Fibroblast of upper back skin (primary cell): ENCODE results near the gene TSC22D1.
"Not testable (repeated sequence)": the region's sequence is repeated elsewhere in the genome, so short reads cannot be mapped to it uniquely, and the experiment has no call there.

Source experiments
- DNase-seq: peaks from one replicate; pipeline ENCODE4 v3.0.0-alpha.2; 2013

TSC22D1 gene

DNA sequence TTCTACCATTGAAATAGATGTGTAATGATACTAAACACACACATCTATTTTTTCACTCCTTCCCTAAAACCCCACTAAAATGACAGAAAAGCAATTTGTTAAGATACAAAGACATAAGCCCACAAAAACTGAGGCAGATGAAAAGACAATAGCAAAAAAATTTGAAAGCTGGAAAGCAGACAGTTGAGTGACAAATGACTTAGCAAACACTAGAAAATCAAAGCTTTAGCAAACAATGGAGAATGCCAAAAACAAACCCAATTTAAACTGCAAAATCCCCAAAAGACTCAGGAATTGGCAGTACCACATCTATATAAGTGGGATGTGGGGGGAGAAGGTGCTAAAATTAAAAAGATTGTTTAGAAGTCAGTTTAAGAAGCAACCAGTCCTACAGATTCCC, 9.5 kb downstream of the TSC22D1 start:
- no peak for DNase-seq

DNA sequence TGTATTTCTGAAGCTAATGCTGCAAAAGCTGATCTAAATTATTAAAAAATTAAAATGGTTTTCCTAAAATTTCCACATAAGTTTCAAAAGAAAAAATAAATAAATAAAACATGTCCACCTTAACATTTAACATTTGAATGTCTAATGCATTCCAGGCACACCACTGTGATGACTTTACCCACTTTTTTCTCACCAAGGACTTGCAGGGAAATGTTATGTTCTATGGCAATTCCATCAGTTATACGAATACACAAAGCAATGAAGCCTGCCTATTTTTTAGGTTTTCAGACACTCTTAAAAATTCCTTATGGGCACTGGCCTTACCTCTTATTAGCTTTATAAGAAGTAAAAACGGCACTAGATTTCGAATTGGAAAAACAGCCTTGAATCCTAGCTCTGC, 10.2 kb downstream of the TSC22D1 start:
- DNase-seq = peak; percentile 28

DNA sequence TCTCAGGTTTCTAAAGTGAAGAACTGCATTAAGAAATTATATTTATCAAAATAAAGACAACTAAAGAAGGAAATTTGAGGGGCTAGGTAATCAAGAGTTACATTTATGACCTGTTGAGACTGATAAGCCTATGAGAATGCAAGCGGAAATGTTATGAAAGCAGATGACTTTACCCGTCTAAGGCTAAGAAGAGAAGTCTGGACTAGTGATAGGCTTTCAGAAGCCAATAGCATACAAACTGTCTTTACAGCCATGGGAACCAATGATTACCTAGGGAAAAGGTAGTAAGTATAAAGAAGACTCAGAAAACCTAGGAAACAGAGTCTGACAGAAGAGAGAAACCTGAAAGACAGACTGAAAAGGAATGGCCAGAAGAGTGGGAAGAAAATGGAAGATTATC, 11.2 kb downstream of the TSC22D1 start:
- DNase-seq = no peak

DNA sequence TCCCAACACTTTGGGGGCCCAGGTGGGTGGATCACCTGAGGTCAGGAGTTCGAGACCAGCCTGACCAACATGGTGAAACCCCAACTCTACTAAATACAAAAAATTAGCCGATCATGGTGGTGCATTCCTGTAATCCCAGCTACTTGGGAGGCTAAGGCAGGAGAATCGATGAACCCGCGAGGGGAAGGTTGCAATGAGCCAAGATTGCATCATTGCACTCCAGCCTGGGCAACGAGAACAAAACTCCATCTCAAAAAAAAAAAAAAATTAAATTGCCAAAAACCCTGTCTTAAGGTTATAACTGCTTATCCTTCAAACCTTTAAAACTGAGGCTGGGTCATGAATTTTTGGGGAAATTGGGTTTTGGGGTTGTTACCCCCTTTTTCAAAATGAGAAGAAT, 13.3 kb downstream of the TSC22D1 start:
- DNase-seq = not testable (repeated sequence)

DNA sequence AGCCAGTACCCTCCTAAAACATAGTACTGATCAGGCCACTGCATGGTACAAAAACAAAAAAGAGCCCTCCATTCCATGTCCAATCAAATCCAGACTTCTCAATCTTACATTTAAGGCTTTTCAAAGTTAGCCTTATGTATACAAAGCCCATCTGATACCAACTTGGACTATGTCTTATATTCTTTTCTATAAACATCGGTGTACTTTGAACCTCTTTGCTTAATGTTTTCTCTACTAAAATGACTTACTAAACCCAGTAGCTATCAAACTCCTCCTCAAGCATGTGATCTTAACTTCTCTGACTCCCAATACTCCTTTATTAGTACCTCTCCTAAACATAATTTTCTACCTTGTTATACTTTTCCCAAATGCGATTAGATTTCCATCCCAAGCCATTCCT, 14.8 kb downstream of the TSC22D1 start:
- DNase-seq = no peak

DNA sequence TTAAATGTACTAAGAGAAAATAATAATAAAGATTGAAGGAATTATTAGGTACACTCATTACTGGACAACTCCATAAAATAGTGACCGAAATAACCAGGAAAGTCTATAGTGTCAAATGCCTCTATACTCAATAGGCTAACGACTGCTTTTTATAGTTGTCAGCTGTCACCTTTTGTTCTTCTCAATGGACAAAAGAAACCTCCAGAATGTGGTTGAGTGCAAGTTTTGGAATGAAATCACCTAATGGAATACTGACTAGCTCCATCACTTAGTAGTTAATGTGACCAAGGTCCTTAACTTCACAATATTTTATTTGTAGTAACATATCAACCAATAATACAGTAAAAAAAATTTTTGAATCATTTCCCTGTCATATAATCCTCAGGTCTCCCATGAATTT, 18.1 kb downstream of the TSC22D1 start:
- no peak for DNase-seq

DNA sequence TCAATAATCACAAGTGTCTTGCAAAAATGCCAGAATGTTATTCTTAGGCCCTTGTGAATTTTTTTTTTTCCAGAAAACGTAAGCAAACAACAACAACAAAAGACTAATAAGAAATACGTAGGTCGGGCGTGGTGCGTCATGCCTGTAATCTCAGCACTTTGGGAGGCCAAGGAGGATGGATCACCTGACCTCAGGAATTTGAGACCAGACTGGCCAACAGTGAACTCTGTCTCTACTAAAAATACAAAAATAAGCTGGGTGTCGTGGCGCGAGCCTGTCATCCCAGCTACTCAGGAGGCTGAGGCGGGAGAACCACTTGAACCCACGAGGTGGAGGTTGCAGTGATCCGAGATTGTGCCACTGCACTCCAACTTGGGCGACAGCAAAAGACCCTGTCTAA, 20.9 kb downstream of the TSC22D1 start:
- DNase-seq = no peak

DNA sequence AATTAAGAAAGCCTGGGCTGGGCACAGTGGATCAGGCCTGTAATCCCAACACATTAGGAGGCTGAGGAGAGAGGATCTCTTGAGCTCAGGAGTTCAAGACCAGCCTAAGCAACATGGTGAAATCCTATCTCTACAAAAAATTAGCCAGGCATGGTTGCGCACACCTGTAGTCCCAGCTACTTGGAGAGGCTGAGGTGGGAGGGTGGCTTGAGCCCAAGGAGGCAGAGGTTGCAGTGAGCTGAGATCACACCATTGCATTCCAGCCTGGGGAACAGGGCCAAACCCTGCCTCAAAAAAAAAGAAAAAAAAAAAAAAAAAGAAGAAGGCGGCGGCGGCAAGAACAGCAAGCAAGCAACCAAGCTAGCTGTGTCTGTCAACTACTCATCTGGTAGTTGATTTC, 26.7 kb downstream of the TSC22D1 start:
- DNase-seq = peak; percentile 2

DNA sequence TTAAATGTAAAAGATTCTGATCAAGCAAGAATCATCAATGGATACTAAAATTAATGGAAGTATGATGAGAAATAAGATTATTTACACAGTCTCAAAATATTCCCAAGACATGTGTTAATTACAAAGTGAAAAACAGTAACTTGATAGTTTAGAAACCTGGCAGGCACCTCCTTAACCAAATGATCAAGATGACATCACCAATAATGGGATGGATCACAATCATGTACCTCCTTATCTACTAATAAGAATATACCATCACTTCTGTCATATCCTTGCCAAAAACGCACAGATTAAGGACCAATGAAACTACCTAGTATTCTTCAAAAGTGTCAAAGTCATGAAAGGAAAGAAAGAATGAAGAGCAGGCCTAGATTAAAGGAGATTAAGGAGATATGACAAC, 30.0 kb downstream of the TSC22D1 start:
- DNase-seq = no peak

DNA sequence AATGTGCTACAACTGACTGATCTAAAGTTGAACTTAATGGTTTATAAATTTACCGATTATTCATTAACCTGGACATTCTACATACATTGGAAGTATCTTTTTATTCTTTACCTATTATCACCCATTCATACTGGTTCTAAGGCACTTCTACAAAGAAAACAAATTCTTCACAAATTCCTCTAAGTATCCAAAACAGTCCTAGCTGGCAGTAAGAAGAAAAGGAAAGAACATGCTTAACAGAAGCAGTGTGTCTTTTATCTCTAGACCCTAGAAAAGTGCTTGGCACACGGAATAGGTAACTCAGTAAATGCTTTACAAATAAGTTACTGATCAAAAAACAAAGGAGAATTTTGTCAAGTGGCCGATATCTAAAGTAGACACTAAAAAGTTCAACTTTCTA, 32.8 kb downstream of the TSC22D1 start:
- DNase-seq = no peak

DNA sequence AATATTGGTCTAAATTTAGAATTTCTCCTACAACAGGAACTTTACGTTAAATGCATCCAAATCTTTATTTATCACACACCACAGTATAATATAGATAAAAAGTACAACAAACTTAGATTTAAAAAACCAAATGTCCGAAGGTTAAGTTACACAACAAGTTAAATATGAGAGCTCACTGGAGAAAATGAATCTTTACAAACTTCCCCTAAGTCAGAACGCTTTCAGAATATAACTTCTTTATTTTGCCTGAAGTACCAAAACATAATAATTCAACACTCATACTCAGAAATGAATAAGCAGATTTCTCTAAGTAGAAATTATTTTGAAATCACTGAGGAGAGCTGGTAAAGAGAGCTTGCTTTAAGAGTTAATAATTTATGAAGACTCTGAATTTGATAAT, 33.8 kb downstream of the TSC22D1 start:
- no peak for DNase-seq

DNA sequence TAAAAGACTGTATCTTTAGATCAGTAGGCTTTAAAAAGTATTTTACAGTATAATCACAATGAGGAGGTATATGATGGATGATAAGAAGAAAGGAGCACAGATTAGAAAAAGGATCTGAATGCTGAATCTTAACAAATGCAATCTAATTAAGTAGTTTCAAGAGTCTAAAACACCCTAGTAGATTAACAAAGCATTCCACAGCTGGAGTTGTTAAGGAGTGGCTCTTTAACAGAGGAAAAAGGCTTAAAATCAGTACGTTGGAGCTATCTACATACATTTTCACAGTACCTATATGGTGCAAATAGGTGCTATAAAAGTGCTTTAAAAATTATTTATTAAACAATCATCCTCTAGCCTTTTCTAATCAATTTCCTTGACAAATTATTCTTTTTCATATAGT, 34.5 kb downstream of the TSC22D1 start:
- no peak for DNase-seq

DNA sequence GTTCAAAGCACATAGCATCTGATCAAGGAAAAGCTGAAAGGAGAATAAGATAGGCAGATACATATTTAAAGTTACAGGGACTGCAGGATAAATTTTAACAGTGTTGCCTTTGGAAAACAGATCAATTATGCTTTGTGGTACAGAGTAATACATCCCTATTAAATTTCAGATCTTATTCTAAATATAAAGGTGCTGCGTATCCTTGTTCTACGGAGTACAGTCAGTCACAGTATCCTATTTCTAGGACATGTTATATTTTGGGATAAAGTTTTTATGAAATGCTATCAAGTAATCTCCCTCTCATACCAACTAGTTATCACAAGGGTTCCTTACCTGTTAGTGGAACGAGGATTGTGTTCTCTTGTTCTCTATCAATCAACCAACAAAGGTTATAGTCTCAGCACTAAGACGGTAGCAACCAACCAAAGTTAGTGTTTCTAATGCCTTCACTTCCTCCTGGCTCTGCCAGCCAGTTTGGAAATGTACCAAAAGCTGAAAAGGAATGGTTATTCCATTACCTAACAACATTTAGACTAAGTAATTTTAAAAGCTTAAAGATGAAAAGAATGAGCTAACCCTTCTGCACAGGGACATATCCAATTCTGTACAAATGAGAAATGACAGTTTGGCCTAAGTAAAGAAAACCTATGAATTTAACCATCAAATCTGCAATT, 35.2 kb downstream of the TSC22D1 start:
- DNase-seq = no peak

DNA sequence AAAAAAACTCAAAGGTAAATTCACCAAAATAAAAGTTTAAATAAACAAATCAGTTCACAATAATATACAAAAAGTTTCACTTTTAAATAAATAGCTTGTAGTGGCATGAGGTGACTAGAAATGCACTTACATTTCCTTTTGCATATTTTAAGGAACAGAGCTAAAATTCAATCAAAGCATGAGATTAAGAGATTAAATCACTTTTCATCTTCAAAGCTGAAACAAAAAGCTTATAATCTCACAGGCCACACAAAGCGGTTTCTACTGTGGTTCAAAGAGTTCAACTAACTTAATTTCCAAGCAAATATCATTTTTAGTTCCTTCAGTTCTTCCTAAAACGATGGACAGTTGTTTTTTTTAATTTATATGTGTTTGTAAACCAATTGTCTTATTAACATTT, 38.9 kb downstream of the TSC22D1 start:
- DNase-seq = no peak

DNA sequence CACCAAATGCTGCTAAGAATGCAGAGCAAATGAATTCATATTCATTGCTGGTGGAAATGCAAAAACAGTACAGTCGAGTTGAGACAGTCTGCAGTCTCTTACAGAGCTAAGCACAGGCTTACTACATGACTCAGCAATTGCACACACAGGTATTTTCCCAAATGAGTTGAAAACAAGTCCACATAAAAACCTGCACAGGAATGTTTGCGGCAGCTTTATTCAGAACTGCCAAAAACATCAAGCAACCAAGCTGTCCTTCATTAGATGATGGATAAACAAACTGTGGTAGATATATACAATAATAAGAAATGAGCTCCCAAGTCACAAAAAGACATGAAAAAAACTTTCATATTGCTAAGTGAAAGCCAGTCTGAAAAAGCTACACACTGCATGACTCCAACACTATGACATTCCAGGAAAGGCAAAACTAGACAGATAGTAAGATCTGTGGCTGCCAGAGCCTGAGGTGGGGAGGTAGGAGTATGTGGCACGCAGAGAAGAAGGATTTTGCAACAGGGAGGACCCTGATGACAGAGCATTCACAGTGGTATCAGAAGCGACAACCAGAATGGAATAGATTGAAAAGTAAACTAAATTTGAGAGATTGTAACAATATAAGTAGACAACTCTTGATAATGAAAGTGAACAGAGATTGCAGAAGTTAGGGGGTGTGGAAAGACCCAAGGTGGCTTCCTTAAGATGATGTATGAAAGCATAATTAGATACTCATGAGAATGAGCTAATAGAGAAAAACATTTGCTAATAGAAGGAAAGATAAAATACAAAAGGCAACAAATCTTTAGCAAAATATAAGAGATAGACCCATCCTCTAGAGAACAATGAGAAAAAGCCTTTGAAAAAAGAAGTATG, 52.7 kb downstream of the TSC22D1 start:
- peak; percentile 74 for DNase-seq

DNA sequence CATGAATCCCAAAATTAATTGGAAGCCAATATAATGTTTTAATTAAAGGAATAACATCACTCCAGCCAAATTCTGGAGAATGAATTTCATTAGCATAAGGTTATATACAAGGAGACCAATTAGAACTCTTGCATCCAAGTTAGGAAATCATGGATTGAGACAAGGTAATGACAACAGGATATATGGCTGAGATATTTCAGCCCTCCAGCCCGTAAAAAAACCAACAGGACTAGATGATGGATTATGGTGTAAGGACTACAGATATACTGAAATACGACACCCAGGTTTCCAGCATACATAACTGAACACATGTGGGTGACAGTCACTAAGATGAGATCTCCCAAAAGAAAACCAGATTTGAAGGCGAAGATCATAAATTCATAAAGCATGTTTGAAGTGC, 56.5 kb downstream of the TSC22D1 start:
- peak; percentile 15 for DNase-seq

DNA sequence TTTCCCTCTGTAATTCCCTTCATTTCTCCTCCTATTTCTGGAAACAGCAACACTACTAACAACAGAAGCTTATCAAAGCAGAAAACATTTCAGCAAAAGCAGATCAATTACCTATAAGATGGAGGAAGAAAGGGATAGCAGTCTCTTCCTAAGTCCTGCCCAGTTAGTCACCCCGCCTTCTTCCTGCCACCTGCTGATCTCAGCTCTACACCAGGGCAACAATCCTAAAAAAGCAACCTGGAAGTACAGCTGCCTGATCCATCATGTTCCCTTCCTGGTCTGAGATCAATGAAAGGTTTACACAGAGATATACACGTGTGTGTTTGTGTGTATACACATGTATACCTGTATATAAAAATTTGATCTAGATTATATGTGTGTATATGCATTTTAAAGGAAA, 59.4 kb downstream of the TSC22D1 start:
- DNase-seq = no peak

DNA sequence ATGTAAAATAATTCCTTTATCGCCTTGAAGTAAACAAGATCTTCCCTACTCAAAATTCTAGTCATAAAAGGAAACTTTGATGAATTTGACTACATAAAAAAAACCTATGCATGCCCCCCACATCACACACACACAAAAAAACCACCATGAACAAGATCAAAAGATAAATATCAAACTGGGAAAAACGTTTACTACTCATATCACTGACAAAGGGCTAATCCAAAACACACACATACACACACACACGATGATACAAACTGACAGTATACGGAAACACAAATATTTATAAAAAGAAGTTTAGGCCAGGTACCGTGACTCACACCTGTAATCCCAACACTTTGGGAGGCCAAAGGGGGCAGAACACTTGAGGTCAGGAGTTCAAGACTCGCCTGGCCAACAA, 61.9 kb downstream of the TSC22D1 start:
- DNase-seq = no peak

DNA sequence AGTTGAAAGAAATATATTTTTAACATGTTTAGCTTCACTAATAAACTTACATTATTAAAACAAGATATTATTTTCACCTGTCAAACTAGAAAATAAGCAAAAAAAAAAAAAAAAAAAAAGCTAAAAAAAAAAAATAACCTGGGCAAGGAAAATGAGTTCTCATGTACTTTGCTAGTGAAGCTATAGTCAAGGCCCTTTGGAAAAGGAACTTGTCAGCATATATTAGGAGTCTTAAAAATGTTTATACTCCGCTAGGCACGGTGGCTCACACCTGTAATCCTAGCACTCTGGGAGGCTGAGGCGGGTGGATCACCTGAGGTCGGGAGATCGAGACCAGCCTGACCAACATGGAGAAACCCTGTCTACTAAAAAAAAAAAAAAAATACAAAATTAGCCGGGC, 66.3 kb downstream of the TSC22D1 start:
- DNase-seq = not testable (repeated sequence)

DNA sequence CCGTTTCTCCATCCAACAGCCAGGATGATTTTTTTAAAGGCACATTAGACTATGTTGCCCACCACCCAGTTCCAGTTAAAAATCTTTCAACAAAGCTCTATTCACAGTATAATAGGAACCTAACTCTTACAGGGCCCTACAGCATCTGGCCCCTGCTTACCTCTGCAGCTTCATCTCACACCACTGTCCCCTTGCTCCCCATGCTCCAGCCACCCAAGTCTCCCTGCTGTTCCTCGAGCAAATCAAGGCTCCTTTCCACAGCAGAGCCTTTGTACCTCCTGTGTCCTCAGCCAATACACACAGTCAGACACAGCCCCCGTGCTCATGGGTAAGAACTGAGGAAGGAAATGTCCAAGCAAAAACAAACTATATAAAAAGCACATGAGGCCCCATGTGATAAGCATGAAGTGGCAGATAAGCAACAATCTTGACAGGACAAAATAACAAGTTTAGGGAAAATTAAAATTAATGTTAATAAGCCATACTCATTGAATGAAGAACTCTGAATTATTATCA, 67.5 kb downstream of the TSC22D1 start:
- DNase-seq = no peak

DNA sequence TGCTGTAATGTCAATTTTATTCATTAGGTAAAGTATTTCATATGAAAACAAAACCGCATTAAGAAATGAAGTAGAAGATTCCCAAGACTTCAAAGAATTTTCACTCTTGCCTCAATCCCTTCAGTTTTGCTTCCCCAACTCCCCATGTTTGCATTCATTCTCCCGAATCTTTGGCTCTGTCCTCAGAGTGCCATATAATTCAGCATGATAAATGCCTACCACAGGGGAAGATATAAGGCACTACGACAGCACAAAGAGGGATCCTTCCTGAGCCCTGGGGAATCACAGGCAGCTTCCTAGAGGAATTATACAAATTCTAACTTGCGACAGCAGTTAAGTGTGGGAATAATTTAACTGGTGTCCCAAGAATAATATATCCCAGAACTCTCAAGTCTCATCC, 68.5 kb downstream of the TSC22D1 start:
- peak; percentile 11 for DNase-seq

DNA sequence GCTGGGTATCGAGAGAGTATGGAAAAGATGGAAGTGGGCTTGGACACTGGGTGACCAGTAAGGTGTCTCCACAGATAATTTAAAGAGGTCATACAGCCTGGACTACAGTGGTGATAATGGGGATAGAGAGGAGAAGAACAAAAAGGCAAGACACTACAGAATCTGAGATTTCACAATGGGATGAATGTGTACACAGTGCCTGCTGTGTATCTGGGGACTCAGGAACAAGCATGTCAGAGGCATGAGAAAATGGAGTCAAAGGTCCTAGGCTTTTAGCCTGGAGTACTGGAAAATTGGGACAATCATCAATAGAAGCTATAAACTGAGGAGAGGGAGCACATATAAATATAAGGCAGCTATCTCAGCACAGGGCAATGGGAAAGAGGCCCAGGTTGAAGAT, 69.4 kb downstream of the TSC22D1 start:
- no peak for DNase-seq

DNA sequence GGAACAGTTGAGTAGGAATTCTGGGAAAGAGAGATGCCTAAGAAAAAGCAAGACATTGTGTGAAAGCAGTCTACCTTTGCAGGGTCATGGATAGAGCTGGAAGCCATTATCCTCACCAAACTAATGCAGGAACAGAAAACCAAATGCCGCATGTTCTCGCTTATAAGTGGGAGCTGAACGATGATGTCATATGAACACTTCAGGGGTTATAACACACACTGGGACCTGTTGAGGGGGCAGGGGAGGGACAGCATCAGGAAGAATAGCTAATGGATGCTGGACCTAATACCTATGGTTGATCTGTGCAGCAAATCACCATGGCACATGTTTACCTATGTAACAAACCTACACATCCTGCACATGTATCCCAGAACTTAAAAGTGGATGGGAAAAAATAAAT, 69.9 kb downstream of the TSC22D1 start:
- no peak for DNase-seq

DNA sequence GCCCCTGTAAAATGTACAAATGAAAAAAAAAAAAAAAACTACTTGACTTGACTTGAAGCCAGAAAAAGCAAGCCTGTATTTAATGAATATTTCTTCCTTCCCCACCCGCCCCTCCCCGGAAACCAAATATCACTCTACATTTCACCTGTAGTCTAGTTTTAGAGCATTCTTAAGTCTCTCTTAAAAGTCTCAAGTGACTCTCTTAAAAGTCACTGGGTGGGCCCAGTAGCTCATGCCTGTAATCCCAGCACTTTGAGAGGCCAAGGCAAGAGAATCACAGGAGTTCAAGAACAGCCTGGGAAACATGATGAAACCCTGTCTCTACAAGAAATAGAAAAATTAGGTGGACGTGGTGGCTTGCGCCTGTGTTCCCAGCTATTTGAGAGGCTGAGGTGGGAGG, 72.0 kb downstream of the TSC22D1 start:
- no peak for DNase-seq
